Stimulated activated CD4-positive, alpha-beta T cell treated with anti-CD3 and anti-CD28 coated beads, Interleukin-15, amount 100 ng/mL, for 24 hours (primary cell): ENCODE measurements around the gene IL1RAPL2.
"Not testable (repeated sequence)": the region's sequence is repeated elsewhere in the genome, so short reads cannot be mapped to it uniquely, and the experiment has no call there.

Source experiments
- DNase-seq: peaks from one replicate; pipeline ENCODE4 v3.0.0-alpha.2; 2020

Gene IL1RAPL2

DNA sequence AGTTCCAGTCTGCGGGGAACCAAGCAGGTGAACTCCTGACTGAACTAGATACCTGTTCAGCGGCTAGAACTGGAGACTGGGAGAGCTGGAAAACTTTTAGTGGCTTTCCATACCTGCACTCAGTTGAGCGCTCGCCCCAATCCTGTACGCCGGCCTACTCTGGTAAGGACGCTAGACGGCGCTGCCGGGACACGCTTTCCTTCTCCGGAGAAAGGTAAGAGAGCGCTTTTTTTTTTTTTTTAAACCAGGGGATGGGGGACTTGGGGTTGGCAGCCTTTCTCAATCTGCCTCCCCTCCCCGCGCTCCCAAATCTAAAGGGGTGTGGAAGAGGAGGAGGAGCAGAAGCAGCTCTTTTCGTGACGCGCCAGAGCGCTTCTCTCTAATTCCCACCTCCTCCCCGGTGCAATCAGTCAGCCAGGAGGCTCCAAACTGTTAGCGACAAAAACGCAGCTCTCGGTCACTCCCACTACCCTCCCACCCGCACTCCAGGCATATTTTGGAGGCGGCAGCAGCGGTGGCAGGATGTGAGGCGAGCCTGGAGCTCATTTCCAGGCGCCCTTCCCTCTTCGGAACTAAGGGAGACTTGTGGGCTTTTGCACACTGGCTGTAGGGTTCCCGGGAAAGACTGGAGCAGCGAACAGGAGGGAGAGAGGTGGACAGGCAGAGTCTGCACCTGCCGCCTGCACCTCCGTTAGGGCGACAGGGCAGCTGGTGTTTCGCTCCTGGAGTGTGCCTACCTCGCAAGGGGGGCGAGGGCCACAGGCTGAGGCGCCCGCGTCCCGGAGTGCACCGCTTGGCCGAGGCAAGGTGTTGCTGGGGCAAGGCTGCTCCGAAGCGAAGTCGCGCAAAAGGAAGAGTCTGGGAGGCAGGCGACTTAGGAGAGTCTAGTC lies at the start of gene IL1RAPL2:
TSS of gene IL1RAPL2 (plus strand) at position 409 of the 890 bp plus-strand sequence.
- DNase-seq: peak; percentile 36

DNA sequence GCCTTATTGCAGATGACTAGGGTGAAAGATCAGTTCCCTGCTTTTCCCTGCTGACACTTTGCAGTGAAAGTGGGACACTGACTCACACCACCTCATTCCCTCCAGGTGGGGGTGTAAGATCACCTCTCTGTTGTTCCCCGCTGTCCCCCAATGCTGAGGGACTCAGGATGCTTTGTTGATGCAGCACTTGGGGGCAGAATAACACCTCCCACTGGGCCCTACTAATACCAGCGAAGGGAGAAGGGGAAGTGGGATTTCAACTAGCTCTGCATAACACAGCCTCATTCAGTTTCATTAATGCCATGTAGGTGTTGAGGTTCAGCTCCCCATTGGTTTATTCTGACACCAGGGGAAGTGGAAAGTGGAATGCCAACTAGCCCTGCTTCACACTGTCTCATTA lies 43.6 kb upstream of the IL1RAPL2 start:
- DNase-seq: no peak

DNA sequence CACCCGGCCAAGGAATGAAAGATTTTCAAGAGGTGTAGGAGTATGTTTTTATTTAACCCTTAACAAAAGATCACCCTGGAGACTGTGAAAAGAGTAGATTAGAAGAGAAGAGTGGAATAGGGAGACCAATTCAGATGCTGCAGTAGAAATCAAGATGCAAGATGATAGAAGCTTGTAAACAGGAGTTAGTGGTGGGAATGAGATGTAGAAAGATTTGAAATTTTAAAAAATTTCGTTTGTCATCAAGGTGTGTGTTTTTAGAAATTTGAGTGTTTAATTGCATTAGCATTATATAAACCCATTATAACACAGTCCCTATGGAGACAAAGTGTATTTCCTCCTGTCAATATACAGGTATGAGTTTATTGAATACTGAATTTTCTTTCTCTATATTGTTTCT lies 42.1 kb upstream of the IL1RAPL2 start:
- DNase-seq: no peak

DNA sequence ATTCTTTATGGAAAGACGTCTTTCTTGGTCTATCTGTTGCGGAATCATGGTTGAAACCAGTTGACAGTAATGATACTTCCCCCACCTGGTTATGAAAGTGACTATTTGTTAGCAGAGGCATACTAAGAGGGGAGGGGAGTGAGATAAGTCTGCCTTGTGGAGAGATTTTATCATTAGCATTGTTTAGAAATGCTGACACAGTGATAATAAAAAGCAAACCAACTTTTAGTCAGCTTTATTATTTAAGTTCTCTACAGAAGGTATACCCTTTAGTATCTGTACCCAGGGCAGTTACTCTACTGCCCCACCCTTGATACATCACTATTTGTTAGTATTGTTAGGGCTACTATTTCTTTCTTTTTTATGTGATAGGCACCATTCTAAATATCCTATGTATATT lies 26.9 kb upstream of the IL1RAPL2 start:
- no peak for DNase-seq

DNA sequence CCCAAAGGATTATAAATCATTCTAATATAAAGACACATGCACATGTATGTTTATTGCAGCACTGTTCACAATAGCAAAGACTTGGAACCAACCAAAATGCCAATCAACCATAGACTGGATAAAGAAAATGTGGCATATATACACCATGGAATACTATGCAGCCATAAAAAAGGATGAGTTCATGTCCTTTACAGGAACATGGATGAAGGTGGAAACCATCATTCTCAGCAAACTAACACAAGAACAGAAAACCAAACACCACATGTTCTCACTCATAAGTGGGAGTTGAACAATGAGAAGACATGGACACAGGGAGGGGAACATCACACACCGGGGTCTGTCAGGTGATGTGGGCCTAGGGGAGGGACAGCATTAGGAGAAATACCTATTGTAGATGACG lies 23.6 kb upstream of the IL1RAPL2 start:
- not testable (repeated sequence) for DNase-seq

DNA sequence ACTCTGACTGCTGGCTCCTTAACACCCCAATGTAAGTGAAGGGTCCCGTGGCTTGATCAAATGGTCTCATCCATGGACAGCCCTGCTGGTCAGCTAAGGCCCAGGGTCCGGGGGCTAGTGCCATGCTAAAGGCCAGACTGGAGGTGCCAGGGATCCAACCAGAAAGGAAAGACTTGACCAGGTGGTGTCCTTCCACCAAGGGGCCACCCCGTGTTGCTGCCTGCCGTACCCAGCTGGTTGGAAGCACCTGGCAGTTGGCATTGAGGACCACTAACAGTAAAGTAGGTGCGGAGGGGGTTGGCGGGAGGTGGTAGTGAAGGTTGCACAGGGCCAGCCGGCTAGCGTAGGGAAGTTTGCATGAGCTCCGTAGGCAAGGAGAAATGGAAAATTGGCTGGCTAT lies 1.7 kb upstream of the IL1RAPL2 start:
- DNase-seq: no peak

DNA sequence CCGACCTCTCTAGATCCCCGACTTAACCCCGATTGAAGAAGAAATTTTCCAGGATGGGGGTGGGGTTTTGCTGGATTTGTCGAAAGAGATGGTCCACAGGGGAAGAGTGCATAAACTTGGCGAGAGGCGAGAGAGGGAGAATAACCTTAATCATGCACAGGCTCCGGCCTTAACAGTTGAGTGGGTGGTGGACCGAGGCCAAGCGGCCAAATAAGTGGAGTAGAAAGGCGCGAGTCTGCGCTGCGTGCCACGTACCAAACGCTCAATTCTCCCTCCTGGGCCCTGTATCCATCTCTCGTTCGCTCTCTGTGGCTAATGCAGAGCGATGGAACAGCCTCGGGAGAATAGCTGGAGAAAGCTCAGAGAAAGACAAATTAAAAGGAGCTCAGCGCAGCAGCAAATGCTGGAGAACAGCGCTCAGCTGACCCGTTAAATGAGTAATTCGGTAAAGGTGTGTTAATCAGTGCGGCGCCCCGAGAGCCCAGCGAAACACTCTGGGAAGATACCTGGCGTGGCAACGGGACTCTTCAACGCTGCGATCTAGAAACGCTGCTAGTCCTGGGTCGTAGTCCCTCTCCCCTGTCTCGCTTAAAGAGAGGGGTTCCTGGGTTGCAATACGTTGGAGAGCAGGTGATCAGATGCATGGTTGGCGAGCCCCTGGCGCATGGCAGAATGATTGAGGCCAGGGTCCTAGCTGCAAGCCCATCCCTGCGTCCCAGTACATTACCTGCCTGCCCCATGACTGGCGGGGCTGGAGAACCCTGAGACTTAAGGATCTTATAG lies 887 bp upstream of the IL1RAPL2 start:
- DNase-seq: no peak

DNA sequence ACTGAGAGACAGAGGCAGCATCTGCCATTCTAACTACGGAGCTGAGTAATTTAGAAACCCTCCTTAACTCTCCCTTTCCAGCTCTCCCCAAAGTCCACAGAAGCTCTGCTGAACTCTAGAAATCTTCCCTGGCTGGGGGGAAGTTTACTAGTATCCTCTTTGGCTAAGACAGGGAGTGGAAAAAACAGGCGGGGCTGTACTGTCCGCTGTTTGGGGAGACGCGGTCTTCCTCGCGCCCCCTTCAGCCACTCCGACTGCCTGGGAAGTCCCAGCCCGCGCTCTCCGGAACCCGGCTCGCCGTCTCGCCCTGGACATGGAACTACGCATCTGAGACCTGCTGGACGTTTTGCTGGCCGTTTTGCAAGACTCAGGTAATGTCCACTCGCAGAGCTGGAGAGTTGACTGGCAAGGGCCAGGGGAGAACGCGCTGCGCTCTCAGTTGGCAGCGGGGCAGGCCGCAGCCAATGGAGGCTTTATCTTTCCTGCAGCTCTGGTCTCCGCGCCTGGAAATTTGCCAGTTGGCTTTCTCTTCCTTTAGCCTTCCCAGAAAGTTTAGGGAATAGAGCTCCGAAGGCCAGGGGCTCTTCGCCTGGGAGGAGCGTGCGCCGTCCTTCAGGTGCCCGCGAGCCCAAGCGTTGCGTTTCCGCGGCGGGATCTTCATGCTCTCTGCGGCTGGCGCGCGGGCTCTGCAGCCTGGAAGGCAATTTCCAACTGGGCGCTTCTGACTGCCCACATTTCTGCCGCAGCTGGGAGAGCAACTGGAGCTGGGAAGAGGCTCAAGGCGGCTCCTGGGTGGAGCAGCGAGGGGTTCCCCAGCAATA lies 892 bp downstream of the IL1RAPL2 start:
- DNase-seq: no peak

DNA sequence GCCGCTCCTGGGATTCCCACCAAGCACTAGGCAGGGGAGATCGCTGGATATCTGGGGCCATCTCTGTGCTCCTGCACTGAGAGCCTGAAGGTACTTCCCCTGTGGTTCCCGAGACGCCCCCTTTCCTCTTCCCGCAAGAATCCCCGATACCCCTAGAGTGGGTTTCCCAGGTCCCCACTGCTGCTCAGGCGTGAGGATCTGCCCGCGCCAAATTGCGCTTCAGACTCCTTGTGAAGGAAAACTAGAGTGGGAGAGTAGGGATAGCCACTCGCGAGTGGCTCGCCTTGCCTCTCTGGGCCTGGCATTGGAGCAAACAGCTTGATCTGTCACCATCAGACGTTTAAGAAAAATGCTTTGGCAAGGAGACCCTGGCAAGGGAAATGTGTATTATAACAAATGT lies 1.5 kb downstream of the IL1RAPL2 start:
- no peak for DNase-seq

DNA sequence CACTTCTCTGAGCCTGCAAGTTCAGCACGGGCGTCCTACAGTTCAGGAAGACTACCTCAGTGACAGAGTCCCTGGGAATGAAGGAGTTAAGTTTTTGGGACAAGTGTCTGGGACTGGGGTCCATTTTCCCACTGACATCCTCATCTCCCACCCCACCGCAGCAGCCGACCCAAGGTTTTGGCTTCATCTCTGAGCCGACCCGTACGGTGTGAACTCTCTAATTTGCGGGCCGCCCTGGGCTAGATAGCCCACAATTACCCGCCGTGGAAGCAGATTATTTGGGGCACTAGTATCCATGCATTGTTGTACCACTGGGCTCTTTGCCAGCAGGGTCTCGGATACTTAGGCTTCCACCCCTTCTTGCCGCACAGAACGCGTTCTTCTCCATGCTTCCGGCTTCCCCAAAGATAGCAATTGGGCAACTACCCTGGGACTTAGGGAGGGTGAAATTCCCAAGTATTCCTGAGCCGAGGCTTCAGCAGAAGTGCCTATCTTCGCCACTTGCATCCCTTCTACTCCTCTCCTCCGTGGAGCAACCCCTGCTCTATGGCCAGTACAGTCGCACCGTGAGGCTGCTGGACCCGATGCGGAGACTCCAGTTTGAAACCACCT lies 2.4 kb downstream of the IL1RAPL2 start:
- DNase-seq: no peak

DNA sequence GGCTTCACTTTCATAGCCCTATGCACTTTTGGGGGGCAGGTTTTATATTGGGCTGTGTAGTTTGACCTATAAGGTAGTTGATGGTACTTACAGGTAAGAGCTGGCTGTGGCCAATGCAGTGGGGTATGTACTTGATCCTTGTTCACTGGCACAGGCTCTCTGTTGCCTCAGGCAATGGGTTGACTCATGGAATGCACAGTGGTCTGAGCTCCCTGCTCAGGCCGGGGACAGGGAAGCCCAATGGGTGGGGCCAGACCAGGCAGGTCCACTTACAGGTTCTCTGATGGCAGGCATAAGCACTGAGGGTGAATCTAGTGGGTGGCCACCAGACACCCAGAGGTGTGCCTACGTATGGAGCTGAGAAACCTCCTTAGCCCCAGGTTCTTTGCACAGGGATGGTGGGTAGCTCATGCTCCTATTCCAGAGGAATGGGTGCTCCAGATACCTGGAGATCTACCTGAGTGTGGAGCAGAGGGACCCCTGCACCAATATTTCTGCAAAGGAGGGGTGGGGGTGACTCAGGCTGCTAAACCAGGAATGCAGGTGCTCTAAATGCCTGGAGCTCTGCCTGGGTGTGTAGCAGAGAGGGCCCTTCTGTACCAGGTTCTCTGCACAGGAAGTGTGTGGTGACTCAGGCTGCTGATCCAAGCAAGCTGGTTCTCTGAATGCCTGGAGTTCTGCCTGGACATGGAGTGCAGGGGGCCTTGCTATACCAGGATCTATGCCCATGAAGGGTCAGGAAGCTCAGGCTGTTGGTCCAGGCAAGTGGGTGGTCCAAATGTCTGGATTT lies 52.3 kb downstream of the IL1RAPL2 start:
- DNase-seq: no peak

DNA sequence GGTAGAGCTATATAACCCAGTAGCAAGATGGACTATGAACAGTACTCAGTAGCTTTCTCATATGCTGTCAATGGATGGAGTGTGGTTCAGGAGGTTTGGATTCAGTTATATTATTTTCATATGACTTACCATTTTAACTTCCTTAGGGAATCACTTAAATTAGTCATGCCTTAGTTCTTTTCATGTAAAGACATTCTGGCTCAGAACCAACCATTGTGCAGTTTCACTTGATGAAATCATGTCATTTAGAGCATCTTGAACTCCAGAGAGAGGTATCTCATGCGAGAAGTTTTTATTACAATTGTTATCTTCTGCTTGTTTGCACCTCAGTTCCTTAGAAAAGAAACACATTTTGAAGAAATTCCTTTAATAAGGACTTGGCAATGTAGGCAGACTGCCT lies 55.8 kb downstream of the IL1RAPL2 start:
- no peak for DNase-seq

DNA sequence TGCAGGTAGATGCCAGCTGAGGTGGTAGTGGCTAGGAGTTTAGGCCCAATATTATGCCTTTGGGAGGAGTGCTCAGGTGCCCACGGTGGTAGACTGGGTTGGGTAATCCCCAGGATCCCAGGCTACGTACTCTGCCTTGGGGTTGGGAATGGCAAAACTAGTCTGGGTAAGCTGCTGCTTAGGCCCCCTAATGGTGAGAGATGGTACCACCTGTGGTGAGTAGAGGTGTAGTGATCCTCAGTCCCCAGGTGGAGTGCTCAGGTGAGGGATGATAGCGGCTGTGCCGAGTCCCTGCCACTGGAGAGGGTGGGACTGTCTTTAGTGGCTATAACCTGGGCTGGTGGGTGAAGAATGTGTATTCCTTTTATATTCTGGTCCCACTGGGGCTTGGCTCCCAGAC lies 75.2 kb downstream of the IL1RAPL2 start:
- no peak for DNase-seq

DNA sequence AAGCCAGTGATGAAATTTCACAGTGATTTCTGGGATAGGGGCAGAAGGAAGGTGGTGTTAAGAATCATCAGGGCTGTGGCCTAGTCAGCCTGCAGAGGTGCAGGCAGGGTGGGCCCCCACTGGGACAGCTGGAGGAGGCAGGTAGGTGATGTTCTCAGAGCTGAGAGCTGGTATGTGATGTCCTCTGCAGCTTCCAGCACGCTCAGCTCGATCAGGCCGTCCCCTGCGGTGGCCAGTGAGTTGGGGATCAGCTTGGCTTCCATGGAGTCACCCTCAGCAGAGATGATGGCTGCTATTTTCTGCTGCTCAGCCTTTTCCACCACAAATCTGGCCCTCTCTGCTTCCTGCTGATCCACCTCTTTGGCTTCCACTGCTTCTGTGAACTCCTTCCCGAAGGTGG lies 81.1 kb downstream of the IL1RAPL2 start:
- no peak for DNase-seq

DNA sequence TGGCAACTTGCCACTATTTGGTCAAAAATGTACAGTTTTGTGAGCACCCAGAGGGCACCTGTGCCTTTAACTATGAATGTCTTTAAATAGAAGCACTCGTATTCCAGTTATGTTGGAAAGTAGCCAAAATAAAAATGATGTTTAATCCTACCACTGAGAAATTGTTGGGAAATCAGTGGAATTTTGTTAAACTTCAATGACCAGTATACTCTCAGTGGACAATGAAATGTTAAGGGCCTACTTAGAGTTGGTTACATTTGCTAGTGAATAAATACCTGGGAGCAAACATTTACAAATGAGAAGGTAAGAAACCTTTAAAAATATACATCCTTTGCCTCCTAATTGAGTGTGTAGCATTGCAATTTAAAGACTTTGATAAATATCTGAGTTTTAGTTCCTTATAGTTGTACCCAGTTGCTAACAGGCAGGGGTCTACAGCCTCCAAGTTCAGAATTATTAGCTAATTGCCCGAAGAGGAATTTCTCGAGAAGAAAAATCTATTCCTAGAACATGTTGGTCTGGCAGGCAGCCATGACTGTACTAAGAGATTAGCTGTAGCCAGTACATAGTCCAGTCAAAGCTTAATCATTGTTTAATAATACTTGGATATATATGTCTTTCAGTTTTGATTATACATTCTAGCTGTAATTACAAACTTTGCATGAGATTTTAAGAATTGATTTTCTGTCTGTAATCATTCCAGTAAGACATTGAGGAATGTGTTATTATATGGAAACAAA lies 93.2 kb downstream of the IL1RAPL2 start:
- DNase-seq: no peak

DNA sequence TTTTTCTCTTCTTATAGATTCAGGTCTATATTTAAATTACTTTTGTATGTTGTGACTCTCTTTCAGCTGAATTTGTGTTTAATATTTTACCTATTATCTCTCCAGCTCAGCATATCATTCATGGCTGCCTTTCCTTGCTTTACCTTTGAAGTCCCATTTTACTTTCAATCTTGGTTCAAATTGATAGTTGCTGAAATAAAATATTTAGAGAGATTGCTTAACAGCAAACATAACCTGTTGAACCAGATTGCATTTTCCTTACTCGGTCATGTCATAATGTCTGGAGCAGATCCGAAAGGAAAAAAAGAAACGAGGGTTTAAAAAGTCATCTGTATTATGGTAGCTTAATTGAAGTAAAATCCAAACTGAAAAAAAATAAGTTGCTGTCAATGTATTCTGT lies 94.1 kb downstream of the IL1RAPL2 start:
- no peak for DNase-seq

DNA sequence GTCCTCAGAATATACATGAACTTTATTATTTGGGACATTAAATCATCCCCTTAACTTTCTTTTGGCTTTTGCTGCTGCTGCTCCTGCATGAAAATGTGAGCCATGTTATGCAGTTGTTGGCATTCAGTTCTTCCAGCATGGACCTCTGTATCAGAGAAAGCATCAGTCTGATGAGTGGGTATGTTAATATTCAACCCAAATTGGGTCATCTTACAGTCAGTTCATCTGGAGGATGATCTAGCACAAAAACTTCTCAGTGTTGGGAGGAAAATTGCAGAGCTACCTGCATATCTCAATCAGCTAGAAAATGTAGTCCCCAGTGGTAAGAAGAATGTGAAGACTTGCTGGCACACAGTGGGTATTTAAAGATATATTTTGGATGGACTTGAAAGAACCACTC lies 96.7 kb downstream of the IL1RAPL2 start:
- no peak for DNase-seq

DNA sequence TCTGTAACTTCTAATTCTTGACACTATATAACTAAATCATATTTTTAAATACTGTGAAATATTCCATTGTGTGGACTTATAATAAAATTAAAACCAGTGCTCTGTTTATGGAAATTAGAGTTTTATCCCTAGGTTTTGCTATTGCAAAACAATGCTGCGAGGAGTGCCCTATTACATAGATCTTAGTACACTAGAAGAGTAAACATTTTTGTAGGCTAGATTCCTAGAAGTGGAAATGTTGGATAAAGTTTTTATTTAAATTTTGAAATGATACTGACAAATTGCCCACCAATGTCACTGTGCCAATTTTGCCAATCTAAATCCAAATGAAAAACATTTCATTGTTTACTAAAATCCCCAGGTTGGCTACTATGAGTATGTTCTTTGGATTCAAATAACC lies 99.7 kb downstream of the IL1RAPL2 start:
- DNase-seq: no peak

DNA sequence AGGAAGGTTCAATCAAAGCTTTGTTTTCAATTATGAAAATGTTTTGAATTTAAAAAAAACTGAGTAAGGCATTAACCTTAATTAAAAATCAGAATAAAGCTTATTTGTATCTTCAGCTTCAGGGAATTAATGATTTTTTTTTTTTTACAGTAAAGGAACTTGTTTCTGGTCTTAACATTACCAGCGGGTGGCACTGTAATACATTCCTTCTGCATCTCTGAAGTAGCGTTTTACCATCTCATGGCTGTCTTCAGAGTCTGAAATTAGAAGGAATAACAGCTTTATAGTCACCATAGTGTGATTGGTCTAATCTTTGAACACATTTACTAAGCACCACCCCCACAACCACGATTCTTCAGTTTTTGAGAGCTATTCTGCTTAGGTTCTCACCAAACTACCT lies 102.6 kb downstream of the IL1RAPL2 start:
- no peak for DNase-seq

DNA sequence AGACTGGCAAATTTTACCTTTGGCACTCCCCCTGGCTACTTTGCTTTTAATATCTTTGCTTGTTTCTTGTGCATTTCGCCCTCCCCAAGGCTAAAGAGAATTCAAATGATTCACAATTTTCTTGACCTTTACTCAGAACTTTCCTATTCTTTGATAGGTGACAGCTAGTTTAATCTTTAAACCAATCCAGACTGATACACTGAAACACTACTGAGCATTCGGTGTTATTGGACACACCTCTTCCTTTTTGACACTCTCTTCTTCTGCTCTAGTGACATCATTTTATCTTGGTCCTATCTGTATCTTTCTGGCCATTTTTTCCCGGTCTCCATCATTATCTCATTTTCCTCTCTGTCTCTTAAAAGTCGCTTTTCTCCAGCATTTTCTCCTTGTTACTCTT lies 103.1 kb downstream of the IL1RAPL2 start:
- DNase-seq: no peak

DNA sequence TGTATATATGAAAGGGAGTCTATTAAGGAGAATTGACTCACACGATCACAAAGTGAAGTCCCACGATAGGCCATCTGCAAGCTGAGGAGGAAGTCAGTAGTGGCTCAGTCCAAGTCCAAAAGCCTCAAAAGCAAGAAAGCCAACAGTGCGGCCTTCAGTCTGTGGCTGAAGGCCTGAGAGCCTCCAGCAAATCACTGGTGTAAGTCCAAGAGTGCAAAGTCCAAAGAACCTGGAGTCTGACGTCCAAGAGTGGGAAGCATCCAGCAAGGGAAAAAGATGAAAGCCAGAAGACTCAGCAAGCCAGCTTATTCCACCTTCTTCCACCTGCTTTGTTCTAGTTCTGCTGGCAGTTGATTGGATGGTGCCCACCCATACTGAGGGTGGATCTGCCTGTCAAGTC lies 104.1 kb downstream of the IL1RAPL2 start:
- no peak for DNase-seq
